DOHH2 (cell line): ENCODE data around the gene NCOA5.

Experiments used
- H3F3A ChIP-seq: fragments of 200-600 bp; sonication (generic), shearing (Covaris generic); 2 replicates; pipeline ENCODE4 v1.6.0; 2016; ENCODE audit warnings: antibody characterized with exemption, mild to moderate bottlenecking; ENCODE audit not compliant: control insufficient read depth, insufficient read depth
- H3K27ac ChIP-seq: fragments of 200-600 bp; sonication (generic); 2 replicates; pipeline ENCODE4 v1.5.1; 2014; ENCODE audit warnings: low read depth, mild to moderate bottlenecking, low read length, moderate library complexity
- H3K27me3 ChIP-seq: fragments of 200-600 bp; sonication (generic); 2 replicates; pipeline ENCODE4 v1.6.1; 2014; ENCODE audit warnings: mild to moderate bottlenecking, low read length, mixed read lengths; ENCODE audit not compliant: control insufficient read depth
- H3K36me3 ChIP-seq: fragments of 200-600 bp; sonication (generic); 2 replicates; pipeline ENCODE4 v1.6.1; 2014; ENCODE audit warnings: mild to moderate bottlenecking, low read length, moderate library complexity, mixed read lengths; ENCODE audit not compliant: control insufficient read depth
- H3K4me1 ChIP-seq: fragments of 200-600 bp; sonication (generic); 2 replicates; pipeline ENCODE4 v1.6.1; 2014; ENCODE audit warnings: mild to moderate bottlenecking, low read length, mixed read lengths; ENCODE audit not compliant: control insufficient read depth
- H3K4me2 ChIP-seq: fragments of 200-600 bp; sonication (generic); 2 replicates; pipeline ENCODE4 v1.6.0; 2014; ENCODE audit warnings: mild to moderate bottlenecking, low read length, moderate library complexity
- H3K4me3 ChIP-seq: fragments of 200-600 bp; sonication (generic); 2 replicates; pipeline ENCODE4 v1.5.1; 2014; ENCODE audit warnings: mild to moderate bottlenecking, low read length, mixed read lengths
- H3K79me2 ChIP-seq: fragments of 200-600 bp; sonication (generic); 2 replicates; pipeline ENCODE4 v1.6.1; 2014; ENCODE audit warnings: mild to moderate bottlenecking, low read length, mixed read lengths; ENCODE audit not compliant: control insufficient read depth
- H3K9me2 ChIP-seq: fragments of 200-600 bp; sonication (generic); replicated peaks from 2 replicates; pipeline ENCODE4 v1.6.1; 2014; ENCODE audit warnings: mild to moderate bottlenecking, low read length, mixed read lengths; ENCODE audit not compliant: control insufficient read depth
- H3K9me3 ChIP-seq: fragments of 200-600 bp; sonication (generic); 2 replicates; pipeline ENCODE4 v1.6.1; 2014; ENCODE audit warnings: antibody characterized with exemption, low read length, mixed read lengths; ENCODE audit not compliant: control insufficient read depth, insufficient read depth
- H4K20me1 ChIP-seq: fragments of 200-600 bp; sonication (generic); 2 replicates; pipeline ENCODE4 v1.6.0; 2014; ENCODE audit warnings: low read depth, mild to moderate bottlenecking, antibody characterized with exemption, low read length, moderate library complexity; ENCODE audit not compliant: control insufficient read depth, insufficient read depth
- EZH2phosphoT487 ChIP-seq: fragments of 200-600 bp; sonication (generic); IDR thresholded peaks from 2 replicates; pipeline ENCODE4 v1.6.1; 2017; ENCODE audit warnings: borderline replicate concordance, mild to moderate bottlenecking, antibody characterized with exemption, low read length, moderate library complexity, mixed read lengths
- TF ChIP-seq, protein P1 (sequence below): fragments of 200-600 bp; sonication (generic); IDR thresholded peaks from one replicate; pipeline ENCODE4 v1.5.1; 2014; ENCODE audit warnings: antibody characterized with exemption, mild to moderate bottlenecking, low read depth, low read length; ENCODE audit not compliant: poor library complexity, severe bottlenecking

NCOA5 gene

DNA sequence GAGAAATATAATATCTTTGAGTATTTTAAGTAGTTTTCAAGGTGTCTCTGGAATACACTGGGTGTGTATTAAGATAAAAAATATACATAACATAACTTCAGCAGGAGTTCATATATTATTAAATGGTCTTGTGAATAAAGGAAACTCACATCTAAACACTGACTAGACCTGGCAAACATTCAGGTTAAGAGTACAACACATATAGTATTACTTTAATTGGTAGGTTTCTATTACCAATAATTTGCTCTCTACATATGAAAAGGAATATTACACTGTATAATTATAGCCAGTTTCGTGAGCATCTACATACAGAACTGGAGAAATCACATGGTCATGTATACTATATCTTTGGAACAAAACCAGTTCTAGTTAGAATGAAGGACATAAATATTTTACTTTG is 8.7 kb downstream of the NCOA5 start:
- H3K27ac ChIP-seq, result no peak overlapping the region
- H3K4me2 ChIP-seq, result no peak overlapping the region
- peaks cover 89% of the 10 kb centered on the region for H3K79me2 ChIP-seq
- no peak for TF ChIP-seq EZH2phosphoT487
- TF ChIP-seq, protein P1, sequence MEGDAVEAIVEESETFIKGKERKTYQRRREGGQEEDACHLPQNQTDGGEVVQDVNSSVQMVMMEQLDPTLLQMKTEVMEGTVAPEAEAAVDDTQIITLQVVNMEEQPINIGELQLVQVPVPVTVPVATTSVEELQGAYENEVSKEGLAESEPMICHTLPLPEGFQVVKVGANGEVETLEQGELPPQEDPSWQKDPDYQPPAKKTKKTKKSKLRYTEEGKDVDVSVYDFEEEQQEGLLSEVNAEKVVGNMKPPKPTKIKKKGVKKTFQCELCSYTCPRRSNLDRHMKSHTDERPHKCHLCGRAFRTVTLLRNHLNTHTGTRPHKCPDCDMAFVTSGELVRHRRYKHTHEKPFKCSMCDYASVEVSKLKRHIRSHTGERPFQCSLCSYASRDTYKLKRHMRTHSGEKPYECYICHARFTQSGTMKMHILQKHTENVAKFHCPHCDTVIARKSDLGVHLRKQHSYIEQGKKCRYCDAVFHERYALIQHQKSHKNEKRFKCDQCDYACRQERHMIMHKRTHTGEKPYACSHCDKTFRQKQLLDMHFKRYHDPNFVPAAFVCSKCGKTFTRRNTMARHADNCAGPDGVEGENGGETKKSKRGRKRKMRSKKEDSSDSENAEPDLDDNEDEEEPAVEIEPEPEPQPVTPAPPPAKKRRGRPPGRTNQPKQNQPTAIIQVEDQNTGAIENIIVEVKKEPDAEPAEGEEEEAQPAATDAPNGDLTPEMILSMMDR, result no peak
- H3K9me3 ChIP-seq, result no peaks in the 10 kb centered on the region
- no peak overlapping the region for H3K4me3 ChIP-seq
- no peaks in the 10 kb centered on the region for H3K27me3 ChIP-seq
- H3K9me2 ChIP-seq, result no peaks in the 10 kb centered on the region
- no peaks in the 10 kb centered on the region; the same call in none of the 2 replicates for H3F3A ChIP-seq
- peaks cover 3% of the 10 kb centered on the region; the same call in 1 of the 2 replicates for H3K4me1 ChIP-seq
- peaks cover 48% of the 10 kb centered on the region for H3K36me3 ChIP-seq
- H4K20me1 ChIP-seq, result peaks cover 45% of the 10 kb centered on the region

DNA sequence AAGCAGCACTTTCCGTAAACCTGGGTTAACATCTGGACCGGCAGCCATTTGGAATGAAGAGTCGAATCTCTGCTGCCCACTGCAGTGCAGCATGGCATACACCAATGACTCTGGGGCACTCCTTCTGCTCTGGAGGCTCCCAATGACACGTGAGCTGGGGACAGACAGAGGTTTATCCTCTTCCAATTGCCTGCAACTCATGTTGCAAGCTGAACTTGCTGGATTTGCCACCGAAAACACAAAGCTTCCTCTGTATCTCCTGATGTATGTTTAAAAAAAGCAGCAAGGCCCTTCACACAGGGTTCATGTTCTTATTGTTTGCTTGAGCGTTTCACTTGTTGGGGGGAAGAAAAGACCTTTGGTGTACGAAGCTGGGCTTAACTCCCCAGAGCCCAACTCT is 10.8 kb downstream of the NCOA5 start:
- TF ChIP-seq, protein P1, result no peak
- TF ChIP-seq EZH2phosphoT487, result no peak
- Histone ChIP-seq H3K27me3 (no peaks in the 10 kb centered on the region), H3K36me3 (peaks cover 59% of the 10 kb centered on the region), H4K20me1 (peaks cover 36% of the 10 kb centered on the region), H3K9me2 (no peaks in the 10 kb centered on the region), H3K4me3 (no peak overlapping the region), H3K4me1 (0 out of 2 replicates have a peak, but pooled peaks cover 3% of the 10 kb centered on the region), H3K27ac (no peak overlapping the region), H3K4me2 (no peak overlapping the region), H3K79me2 (peaks cover 80% of the 10 kb centered on the region), H3F3A (no peaks in the 10 kb centered on the region; the same call in 1 of the 2 replicates), H3K9me3 (no peaks in the 10 kb centered on the region)

DNA sequence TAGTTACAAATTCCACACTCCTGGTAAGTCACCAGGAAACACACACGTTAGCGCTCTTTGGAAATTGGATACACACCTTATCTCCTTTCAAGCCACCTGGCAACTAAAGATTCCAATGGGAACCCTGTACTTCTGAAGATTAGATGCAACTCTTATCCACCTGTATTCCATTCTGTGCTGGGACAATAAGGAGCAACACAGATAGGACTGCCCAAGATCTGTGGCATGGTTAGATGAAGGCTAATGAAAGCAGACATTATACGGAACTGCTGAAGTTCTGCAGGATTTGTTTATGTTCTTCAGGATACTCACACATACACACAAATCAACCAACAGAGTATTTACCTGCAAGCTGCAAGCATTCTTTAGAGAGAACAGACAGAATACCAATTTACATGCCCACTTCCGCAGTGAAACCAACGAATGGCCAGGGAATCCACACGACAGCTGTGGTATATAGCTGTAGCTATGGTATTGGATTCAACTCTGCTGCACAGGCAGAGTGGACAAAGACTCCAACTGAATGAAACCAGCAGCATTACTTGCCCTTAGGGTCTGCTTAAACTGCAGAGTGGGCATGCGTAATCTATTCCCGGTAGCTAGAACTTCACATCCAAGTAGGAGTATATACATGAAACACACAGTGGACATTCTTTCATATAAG is 12.0 kb downstream of the NCOA5 start:
- TF ChIP-seq, protein P1, result no peak
- no peak for TF ChIP-seq EZH2phosphoT487
- Histone ChIP-seq H3F3A (no peaks in the 10 kb centered on the region; the same call in 1 of the 2 replicates), H3K27ac (no peak overlapping the region), H4K20me1 (peaks cover 27% of the 10 kb centered on the region), H3K9me2 (no peaks in the 10 kb centered on the region), H3K27me3 (no peaks in the 10 kb centered on the region), H3K36me3 (peaks cover 65% of the 10 kb centered on the region), H3K9me3 (no peaks in the 10 kb centered on the region), H3K4me2 (no peak overlapping the region), H3K79me2 (peaks cover 68% of the 10 kb centered on the region), H3K4me3 (no peak overlapping the region), H3K4me1 (0 out of 2 replicates have a peak, but pooled peaks cover 3% of the 10 kb centered on the region)
